OCI-LY1 (cell line): ENCODE measurements around the gene GABRA4.

Experiments
- H2AFZ ChIP-seq: fragments of 200-600 bp; sonication (generic), shearing (Covaris generic); 2 replicates; pipeline ENCODE4 v1.6.0; 2014; ENCODE audit warnings: antibody characterized with exemption, mild to moderate bottlenecking, low read length
- H3F3A ChIP-seq: fragments of 200-600 bp; sonication (generic), shearing (Covaris generic); 2 replicates; pipeline ENCODE4 v1.6.0; 2014; ENCODE audit warnings: mild to moderate bottlenecking, antibody characterized with exemption, low read length, moderate library complexity; ENCODE audit not compliant: insufficient read depth
- H3K27ac ChIP-seq: fragments of 200-600 bp; sonication (generic); 2 replicates; pipeline ENCODE4 v1.5.1; 2014; ENCODE audit warnings: low read length, mixed run types, mild to moderate bottlenecking, low read depth; ENCODE audit not compliant: poor library complexity, severe bottlenecking
- H3K27me3 ChIP-seq: fragments of 200-600 bp; sonication (generic); 2 replicates; pipeline ENCODE4 v1.6.0; 2014; ENCODE audit warnings: antibody characterized with exemption, mild to moderate bottlenecking, low read length, moderate library complexity; ENCODE audit not compliant: insufficient read depth
- H3K36me3 ChIP-seq: fragments of 200-600 bp; sonication (generic); 2 replicates; pipeline ENCODE4 v1.6.1; 2014; ENCODE audit warnings: mild to moderate bottlenecking, antibody characterized with exemption, low read length, moderate library complexity, mixed read lengths; ENCODE audit not compliant: insufficient read depth
- H3K4me1 ChIP-seq: fragments of 200-600 bp; sonication (generic); 2 replicates; pipeline ENCODE4 v1.5.1; 2014; ENCODE audit warnings: mild to moderate bottlenecking, low read length, moderate library complexity; ENCODE audit not compliant: insufficient read depth, severe bottlenecking
- H3K4me2 ChIP-seq: fragments of 200-600 bp; sonication (generic), shearing (Covaris generic); 2 replicates; pipeline ENCODE4 v1.6.1; 2014; ENCODE audit warnings: low read length
- H3K4me3 ChIP-seq: fragments of 200-600 bp; sonication (generic); 2 replicates; pipeline ENCODE4 v1.5.1; 2014; ENCODE audit warnings: low read length, low read depth, mild to moderate bottlenecking, mixed read lengths; ENCODE audit not compliant: poor library complexity, severe bottlenecking
- H3K79me2 ChIP-seq: fragments of 200-600 bp; shearing (Covaris generic); 2 replicates; pipeline ENCODE4 v1.6.1; 2016; ENCODE audit warnings: mixed run types, low read length, mixed read lengths; ENCODE audit not compliant: insufficient read depth
- H3K9ac ChIP-seq: fragments of 200-600 bp; sonication (generic), shearing (Covaris generic); 2 replicates; pipeline ENCODE4 v1.6.1; 2014; ENCODE audit warnings: mild to moderate bottlenecking, low read length, mixed read lengths
- H3K9me2 ChIP-seq: fragments of 200-600 bp; sonication (generic), shearing (Covaris generic); 2 replicates; pipeline ENCODE4 v1.6.1; 2014; ENCODE audit warnings: low read depth, mild to moderate bottlenecking, low read length, mixed read lengths
- H3K9me3 ChIP-seq: fragments of 200-600 bp; shearing (Covaris generic); 2 replicates; pipeline ENCODE4 v1.6.1; 2014; ENCODE audit warnings: low read length, mixed read lengths
- H4K20me1 ChIP-seq: fragments of 200-600 bp; sonication (generic), shearing (Covaris generic); 2 replicates; pipeline ENCODE4 v1.6.0; 2016; ENCODE audit warnings: mild to moderate bottlenecking, low read length; ENCODE audit not compliant: insufficient read depth
- EZH2 ChIP-seq: fragments of 200-600 bp; sonication (generic), shearing (Covaris generic); IDR thresholded peaks from 2 replicates; pipeline ENCODE4 v1.8.0; 2017; ENCODE audit warnings: borderline replicate concordance, mixed run types, mild to moderate bottlenecking, antibody characterized with exemption, low read length, moderate library complexity, mixed read lengths
- TF ChIP-seq, protein P1 (sequence below): fragments of 200-600 bp; sonication (generic), shearing (Covaris generic); IDR thresholded peaks from 2 replicates; pipeline ENCODE4 v1.5.1; 2017; ENCODE audit warnings: mild to moderate bottlenecking, antibody characterized with exemption, low read length, moderate library complexity, mixed read lengths

GABRA4 gene

GRCh38 chr4:47002580-47002979 is 9.2 kb upstream of the GABRA4 start:
- no peaks in the 10 kb centered on the region for H3K9me3 ChIP-seq
- H3K4me1 ChIP-seq = no peaks in the 10 kb centered on the region
- no peak overlapping the region for H3K9ac ChIP-seq
- no peak for TF ChIP-seq EZH2
- TF ChIP-seq, protein P1, sequence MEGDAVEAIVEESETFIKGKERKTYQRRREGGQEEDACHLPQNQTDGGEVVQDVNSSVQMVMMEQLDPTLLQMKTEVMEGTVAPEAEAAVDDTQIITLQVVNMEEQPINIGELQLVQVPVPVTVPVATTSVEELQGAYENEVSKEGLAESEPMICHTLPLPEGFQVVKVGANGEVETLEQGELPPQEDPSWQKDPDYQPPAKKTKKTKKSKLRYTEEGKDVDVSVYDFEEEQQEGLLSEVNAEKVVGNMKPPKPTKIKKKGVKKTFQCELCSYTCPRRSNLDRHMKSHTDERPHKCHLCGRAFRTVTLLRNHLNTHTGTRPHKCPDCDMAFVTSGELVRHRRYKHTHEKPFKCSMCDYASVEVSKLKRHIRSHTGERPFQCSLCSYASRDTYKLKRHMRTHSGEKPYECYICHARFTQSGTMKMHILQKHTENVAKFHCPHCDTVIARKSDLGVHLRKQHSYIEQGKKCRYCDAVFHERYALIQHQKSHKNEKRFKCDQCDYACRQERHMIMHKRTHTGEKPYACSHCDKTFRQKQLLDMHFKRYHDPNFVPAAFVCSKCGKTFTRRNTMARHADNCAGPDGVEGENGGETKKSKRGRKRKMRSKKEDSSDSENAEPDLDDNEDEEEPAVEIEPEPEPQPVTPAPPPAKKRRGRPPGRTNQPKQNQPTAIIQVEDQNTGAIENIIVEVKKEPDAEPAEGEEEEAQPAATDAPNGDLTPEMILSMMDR = no peak; the same call in 1 of the 2 replicates
- no peaks in the 10 kb centered on the region for H3K79me2 ChIP-seq
- H3K36me3 ChIP-seq = no peaks in the 10 kb centered on the region
- no peak overlapping the region for H3K4me3 ChIP-seq
- H4K20me1 ChIP-seq = no peaks in the 10 kb centered on the region
- H3K4me2 ChIP-seq = no peak overlapping the region
- no peak overlapping the region for H2AFZ ChIP-seq
- no peak overlapping the region for H3K27ac ChIP-seq
- H3K9me2 ChIP-seq = no peaks in the 10 kb centered on the region
- no peaks in the 10 kb centered on the region for H3K27me3 ChIP-seq
- no peaks in the 10 kb centered on the region for H3F3A ChIP-seq

GRCh38 chr4:47000406-47000805 is 7.0 kb upstream of the GABRA4 start:
- Histone ChIP-seq H3K9ac (no peak overlapping the region), H3K79me2 (no peaks in the 10 kb centered on the region), H3K27me3 (no peaks in the 10 kb centered on the region), H3K9me3 (no peaks in the 10 kb centered on the region), H3K9me2 (no peaks in the 10 kb centered on the region), H3K4me2 (no peak overlapping the region), H3K27ac (no peak overlapping the region), H3K36me3 (no peaks in the 10 kb centered on the region), H4K20me1 (no peaks in the 10 kb centered on the region), H3K4me3 (no peak overlapping the region), H3F3A (no peaks in the 10 kb centered on the region), H2AFZ (no peak overlapping the region), H3K4me1 (no peaks in the 10 kb centered on the region)
- TF ChIP-seq, protein P1 = no peak
- TF ChIP-seq EZH2 = no peak

DNA sequence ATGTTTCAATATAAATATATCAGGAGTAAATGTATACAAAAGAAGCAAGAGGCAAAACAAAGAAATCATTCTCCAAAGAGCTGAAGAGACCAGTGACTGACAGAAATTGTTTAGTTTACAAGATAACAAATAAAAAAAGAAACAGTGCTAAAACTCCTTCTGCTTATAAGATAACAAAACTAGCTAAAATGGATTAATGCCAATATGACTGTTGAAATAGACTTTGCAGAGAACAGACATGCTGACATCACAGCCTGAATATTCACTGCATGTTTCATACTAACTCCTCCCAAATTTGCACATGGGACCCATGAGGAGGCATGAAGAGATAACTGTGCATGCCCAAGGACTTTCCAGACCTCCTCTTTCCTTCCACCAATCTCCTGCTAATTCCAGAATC is 6.2 kb upstream of the GABRA4 start:
- H3K27me3 ChIP-seq = no peaks in the 10 kb centered on the region
- H3K79me2 ChIP-seq = no peaks in the 10 kb centered on the region

More for the DNA sequence above, 6.2 kb upstream of the GABRA4 start:
- Histone ChIP-seq H2AFZ (no peak overlapping the region), H3K9ac (no peak overlapping the region), H3K27ac (no peak overlapping the region), H3F3A (no peaks in the 10 kb centered on the region), H3K4me1 (no peaks in the 10 kb centered on the region), H3K4me3 (no peak overlapping the region), H3K9me2 (no peaks in the 10 kb centered on the region), H3K36me3 (no peaks in the 10 kb centered on the region), H4K20me1 (no peaks in the 10 kb centered on the region), H3K4me2 (no peak overlapping the region), H3K9me3 (no peaks in the 10 kb centered on the region)
- TF ChIP-seq, protein P1 = no peak
- no peak for TF ChIP-seq EZH2
